Lower leg skin (tissue), 3 donors: ENCODE results near the gene SLC8A1.

Source experiments
- POLR2A ChIP-seq, 2 donors: fragments of 450-650 bp; IDR thresholded peaks; one replicate each; pipeline ENCODE4 v1.6.1; 2016 to 2017; ENCODE audit warnings: antibody characterized with exemption in 2 of 2, mild to moderate bottlenecking in 1 of 2, moderate library complexity in 1 of 2
- TF ChIP-seq, protein P1 (sequence below), 3 donors: fragments of 450-650 bp; IDR thresholded peaks; one replicate each; pipeline ENCODE4 v1.5.1; 2016; ENCODE audit warnings: antibody characterized with exemption in 3 of 3, mild to moderate bottlenecking in 3 of 3, moderate library complexity in 2 of 3

DNA sequence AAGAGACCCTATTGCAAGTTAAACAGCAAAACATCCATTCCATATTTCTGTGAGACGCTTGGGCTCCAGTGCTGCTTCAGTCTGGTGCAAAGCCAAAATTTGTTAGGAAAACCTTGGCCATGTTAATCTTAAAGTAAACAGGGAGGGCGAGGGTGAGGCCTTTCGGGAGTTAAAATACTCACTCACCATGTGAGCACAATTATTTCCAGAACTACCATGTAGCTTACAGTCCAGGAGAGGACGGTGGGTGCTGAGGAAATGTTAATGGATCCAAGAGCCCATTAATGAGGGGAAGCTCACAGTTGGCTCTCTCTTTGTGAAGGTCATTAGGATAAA lies 286.4 kb downstream of the SLC8A1 start:
- no peak for TF ChIP-seq POLR2A (IDR thresholded peaks at IDR 0.05)
- TF ChIP-seq, protein P1, sequence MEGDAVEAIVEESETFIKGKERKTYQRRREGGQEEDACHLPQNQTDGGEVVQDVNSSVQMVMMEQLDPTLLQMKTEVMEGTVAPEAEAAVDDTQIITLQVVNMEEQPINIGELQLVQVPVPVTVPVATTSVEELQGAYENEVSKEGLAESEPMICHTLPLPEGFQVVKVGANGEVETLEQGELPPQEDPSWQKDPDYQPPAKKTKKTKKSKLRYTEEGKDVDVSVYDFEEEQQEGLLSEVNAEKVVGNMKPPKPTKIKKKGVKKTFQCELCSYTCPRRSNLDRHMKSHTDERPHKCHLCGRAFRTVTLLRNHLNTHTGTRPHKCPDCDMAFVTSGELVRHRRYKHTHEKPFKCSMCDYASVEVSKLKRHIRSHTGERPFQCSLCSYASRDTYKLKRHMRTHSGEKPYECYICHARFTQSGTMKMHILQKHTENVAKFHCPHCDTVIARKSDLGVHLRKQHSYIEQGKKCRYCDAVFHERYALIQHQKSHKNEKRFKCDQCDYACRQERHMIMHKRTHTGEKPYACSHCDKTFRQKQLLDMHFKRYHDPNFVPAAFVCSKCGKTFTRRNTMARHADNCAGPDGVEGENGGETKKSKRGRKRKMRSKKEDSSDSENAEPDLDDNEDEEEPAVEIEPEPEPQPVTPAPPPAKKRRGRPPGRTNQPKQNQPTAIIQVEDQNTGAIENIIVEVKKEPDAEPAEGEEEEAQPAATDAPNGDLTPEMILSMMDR (IDR thresholded peaks at IDR 0.05): no peak
